HG03095 (cell line): ENCODE measurements around the gene GPR17.

ENCODE experiments used
- ATAC-seq: cut with Tn5 transposase; IDR thresholded peaks from one replicate; pipeline ENCODE4 v1.9.1; 2021; ENCODE audit warnings: moderate library complexity; ENCODE audit not compliant: unreplicated experiment

GPR17 gene

DNA sequence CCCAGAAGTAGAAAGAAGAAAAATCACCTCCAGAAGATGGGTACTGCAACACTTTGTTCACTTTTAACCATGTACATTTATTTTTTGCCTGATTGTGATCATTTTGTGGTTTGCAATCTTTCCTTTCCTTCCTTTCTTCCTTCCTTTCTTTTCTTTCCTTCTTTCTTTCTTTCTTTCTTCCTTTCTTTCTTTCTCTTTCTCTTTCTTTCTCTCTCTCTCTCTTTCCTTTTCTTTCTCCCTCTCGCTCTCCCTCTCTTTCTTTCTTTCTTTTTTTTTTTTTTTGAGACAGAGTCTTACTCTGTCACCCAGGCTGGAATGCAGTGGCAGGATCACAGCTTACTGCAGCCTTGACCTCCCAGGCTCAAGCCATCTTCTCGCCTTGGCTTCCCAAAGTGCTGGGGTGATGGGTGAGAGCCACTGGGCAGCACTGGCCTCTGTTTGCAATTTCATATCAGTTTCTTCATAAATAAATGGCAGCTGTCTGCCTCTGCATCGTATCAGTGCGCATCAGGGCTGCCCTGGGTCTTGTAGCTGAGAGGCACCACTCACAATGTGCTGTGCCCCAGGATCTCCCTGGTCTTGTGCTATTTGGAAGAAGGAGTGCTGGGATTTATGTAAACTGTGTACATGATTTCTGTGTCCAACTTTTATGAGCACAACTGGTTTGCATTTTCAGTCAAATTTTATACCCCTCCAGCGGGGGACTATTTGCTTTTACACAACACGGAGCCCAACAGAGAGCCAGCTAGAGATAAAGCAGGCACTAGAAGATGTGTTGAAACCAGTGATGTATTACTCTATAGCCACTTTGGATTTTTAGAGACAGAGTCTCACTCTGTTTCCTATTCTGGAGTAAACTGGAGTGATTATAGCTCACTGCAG is 36.3 kb downstream of the GPR17 start:
- no peak for ATAC-seq

- no peak for ATAC-seq
Observed at GRCh38 chr2:127683056-127683455, 37.1 kb downstream of the GPR17 start.

GRCh38 chr2:127683757-127684156 is 37.8 kb downstream of the GPR17 start:
- no peak for ATAC-seq

DNA sequence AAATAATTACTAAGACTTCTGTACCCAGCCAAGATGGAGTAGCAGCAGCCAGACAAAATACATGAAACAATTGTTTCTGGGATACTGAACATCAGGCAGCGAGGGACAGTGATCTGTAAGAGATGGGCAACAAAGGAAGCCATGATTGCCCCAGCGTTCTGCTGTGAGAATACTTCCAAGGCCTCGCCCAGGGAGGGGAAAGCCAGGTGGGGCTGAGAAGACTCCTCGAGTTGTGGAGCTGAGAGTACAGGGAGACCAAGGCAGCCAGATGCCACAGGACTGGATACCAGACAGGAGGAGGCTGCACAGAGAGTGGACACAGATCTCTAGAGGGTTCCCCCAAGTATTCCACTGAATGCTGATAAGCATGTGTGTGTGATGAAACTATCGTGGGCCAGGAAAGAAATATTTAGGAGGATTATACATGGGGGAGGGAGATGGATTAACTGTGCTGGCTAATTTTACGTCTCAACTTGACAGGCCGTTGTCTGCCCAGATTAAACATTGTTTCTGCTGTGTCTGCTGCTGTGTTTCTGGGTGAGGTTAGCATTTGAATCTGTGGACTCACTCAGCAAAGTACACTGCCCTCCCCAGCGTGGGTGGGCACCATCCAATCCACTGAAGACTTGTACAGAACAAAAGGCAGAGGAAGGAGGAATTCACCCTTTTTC is 39.6 kb downstream of the GPR17 start:
- ATAC-seq = no peak

- no peak for ATAC-seq
Observed at GRCh38 chr2:127688405-127688804, 42.5 kb downstream of the GPR17 start.

DNA sequence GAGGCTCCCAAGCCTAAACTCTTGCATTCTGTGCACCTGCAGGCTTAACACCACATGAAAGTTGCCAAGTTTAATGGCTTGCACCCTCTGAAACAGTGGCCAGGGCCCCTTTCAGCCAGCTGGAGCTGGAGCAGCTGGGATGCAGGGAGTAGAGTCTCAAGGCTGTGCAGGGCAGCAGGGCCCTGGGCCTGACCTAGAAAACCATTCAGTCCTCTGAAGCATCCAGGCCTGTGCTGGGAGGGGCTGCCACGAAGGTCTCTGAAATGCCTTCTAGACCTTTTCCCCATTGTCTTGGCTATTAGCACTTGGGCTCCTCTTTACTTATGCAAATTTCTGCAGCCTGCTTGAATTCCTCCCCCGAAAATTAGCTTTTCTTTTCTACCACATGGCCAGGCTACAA is 44.7 kb downstream of the GPR17 start:
- ATAC-seq = no peak

DNA sequence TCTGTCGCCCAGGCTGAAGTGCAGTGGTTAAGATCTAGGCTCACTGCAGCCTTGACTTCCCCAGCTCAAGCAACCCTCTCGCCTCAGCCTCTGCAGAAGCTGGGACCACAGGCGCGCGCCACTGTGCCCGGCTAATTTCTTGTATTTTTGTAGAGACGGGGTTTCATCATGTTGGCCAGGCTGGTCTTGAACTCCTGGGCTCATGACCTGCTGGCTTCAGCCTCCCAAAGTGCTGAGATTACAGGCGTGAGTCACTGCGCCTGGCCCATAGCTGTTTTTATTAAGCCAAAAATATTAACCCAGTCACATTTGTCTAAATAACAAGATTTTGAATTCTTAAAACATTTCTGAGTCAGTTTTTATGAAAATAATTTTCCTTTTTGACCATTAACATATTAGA is 49.0 kb downstream of the GPR17 start:
- ATAC-seq = no peak

DNA sequence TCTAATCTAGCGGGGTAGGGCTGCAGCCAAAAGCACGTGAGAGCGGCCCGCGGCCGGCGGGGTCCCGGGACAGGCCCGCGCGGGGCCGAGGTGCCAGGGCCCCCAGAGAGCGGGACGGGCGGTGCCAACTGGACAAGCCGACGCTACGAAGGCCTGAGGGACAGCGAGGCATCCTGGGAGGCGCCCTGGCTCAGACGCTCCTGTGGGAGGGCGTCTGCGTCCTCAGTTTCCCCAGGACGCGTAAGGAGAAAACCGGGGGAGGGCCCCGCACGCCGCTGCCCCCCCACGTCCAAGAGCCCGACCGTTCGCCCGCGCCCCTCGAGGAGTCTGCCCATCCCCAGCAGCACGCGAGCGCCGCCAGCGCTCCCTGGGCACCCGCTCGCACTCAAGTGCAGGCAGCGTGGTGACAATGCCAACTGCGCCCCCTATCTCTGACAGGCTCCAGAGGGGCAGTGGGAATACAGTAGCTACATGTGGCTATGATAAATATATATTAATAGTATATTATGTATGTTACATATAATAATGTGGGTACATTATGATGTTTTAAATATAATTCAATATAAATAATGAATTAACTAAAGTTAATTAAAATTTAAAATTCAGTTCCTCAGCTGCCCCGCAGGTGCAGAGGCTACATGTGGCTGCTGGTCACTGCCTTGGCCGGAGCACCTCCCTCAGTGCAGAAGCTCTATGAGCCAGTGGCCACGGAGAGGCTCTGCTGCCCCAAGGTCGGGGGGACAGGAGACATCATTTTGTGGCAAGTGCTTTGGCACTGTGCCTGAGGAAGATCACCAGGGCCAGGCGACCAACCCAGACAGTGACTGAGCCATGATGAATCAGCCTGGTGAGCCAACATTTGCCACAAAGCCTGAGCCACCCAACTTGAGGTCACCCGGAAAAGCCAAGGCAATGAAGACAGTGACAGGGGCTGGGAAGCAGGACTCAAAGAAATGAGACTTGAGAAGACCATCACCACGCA is 49.8 kb downstream of the GPR17 start:
- no peak for ATAC-seq

DNA sequence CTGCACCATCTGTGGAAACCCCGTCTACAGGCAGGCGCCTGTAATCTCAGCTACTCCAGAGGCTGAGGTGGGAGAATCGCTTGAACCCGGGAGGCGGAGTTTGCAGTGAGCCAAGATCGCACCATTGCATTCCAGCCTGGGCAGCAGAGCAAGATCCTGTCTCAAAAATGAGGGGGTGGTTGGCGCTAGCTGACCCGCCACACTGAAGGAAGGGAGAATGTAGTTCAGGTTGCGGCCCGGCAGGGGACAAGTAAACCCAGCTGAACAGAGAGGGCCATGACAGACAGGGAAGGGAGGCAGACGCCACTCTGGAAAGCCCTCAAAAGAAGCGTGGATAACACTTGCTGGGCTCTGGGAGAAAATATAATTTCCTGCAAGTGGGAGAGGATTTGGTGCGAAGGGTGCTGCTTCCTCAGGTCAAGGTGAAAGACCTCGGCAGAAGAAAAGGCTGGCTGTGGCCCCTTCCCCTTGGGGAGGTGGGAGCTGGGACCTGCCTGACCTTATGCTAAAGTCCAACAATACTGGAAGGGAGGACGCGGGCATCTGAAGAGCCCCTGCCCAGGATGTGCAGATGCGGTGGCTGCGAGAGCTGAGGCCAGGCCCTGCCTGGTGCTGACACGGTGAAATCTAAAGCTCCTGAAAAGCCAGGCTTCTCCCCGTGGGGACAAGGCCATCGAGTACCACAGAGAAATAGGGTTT is 51.7 kb downstream of the GPR17 start:
- ATAC-seq = no peak

- ATAC-seq = no peak
Observed at GRCh38 chr2:127698553-127699355, 52.8 kb downstream of the GPR17 start.

DNA sequence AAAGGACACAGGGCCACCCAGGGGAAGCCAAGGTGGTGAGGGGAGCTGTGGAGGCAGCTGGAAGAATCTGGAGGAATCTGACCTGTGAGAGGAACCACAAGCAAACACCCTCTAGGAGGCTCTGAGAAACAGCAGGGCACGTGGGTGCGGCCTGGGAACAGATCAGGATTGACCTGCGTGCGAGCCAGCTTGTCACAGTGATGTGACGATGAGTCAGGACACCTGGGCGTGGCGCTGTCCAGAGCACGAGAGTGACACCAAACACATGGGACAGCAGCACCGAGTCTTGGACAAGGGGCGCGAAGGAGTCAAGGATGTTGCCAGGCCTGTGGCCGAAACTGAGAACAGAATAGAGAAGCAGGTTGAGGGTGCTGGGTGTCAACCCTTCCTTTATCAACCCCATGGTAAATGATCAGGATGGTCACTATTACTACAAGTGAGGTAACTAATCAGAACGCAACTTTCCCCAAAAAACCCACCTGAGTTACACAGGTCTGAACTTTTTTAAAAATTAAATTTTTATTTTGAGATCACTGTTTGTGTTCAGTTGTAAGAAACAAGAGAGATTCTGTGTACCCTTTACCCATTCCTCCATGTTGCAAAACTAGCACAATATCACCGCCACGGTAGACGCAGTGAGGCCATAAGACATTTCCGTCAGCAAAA is 54.7 kb downstream of the GPR17 start:
- peak; percentile 58 for ATAC-seq

- ATAC-seq = peak; percentile 66
Observed at GRCh38 chr2:127701193-127701650, 55.3 kb downstream of the GPR17 start, which contains the start of gene SFT2D3. SFT2D3 (plus strand) TSS chr2:127701497; CDS start chr2:127701529, 32 bp downstream.

- ATAC-seq = peak; percentile 40
Observed at GRCh38 chr2:127701651-127702394, 55.9 kb downstream of the GPR17 start.
